WTC11 (cell line): ENCODE data around the gene ERP44.

Source experiments
- FOXJ3 ChIP-seq: sonication (generic); formaldehyde crosslinking; IDR thresholded peaks from 2 replicates; pipeline ENCODE4 v1.9.0; 2021; ENCODE audit warnings: missing genetic modification reagents, mild to moderate bottlenecking, borderline replicate concordance
- ZNF416 ChIP-seq: fragments of 250-450 bp; sonication (Bioruptor Pico); IDR thresholded peaks from 2 replicates; pipeline ENCODE4 v1.9.0; 2021; ENCODE audit warnings: mild to moderate bottlenecking, inconsistent platforms
- TF ChIP-seq, protein P1 (sequence below): fragments of 200-600 bp; IDR thresholded peaks from 2 replicates; pipeline ENCODE4 v1.8.0; 2022; ENCODE audit warnings: antibody characterized with exemption

DNA sequence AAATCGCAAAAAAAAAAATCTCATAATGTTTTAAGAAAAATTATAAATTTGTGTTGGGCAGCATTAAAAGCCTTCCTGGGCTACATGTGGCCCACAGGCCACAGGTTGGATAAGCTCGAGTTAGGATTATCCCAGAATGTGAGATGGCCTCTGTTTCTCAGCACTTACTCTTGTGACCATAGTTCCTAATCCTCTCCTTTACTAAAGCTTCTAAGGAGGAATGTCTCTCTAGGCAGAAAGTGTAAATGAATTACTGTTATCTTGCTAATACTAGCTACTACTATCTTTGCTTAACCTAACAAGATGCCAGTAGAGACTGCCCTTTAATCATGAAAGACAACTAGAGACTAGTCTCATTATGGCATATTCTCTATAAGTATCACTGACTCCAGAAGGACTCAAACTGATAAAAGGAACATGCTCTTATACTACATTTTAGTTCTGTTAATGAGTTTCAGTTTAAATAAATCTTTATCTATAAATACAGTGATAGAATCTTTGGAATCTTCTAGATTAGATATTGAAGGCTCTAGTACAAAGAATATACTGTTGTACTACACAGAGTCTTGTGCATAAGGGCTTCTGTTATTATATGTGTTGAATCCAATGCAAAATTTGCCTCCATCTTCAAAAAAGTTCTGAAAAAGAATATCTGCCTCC lies 14.0 kb upstream of the ERP44 start:
- TF ChIP-seq, protein P1, sequence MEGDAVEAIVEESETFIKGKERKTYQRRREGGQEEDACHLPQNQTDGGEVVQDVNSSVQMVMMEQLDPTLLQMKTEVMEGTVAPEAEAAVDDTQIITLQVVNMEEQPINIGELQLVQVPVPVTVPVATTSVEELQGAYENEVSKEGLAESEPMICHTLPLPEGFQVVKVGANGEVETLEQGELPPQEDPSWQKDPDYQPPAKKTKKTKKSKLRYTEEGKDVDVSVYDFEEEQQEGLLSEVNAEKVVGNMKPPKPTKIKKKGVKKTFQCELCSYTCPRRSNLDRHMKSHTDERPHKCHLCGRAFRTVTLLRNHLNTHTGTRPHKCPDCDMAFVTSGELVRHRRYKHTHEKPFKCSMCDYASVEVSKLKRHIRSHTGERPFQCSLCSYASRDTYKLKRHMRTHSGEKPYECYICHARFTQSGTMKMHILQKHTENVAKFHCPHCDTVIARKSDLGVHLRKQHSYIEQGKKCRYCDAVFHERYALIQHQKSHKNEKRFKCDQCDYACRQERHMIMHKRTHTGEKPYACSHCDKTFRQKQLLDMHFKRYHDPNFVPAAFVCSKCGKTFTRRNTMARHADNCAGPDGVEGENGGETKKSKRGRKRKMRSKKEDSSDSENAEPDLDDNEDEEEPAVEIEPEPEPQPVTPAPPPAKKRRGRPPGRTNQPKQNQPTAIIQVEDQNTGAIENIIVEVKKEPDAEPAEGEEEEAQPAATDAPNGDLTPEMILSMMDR = no peak
- TF ChIP-seq ZNF416 (CRISPR knock-in tag) (no peak), FOXJ3 (CRISPR knock-in tag) (no peak)
